WTC11 (cell line): ENCODE data around the gene TRAPPC3L.

Experiments
- ELF4 ChIP-seq: sonication (generic); formaldehyde crosslinking; IDR thresholded peaks from 2 replicates; pipeline ENCODE4 v1.8.1; 2022; ENCODE audit warnings: low read depth, mild to moderate bottlenecking, moderate library complexity, missing genetic modification reagents
- MYBL2 ChIP-seq: sonication (generic); formaldehyde crosslinking; IDR thresholded peaks from 2 replicates; pipeline ENCODE4 v1.8.1; 2023; ENCODE audit warnings: mild to moderate bottlenecking, moderate library complexity, missing genetic modification reagents
- NR2C2 ChIP-seq: sonication (generic); formaldehyde crosslinking; IDR thresholded peaks from 2 replicates; pipeline ENCODE4 v1.8.0; 2022; ENCODE audit warnings: mild to moderate bottlenecking, missing genetic modification reagents
- NR3C1 ChIP-seq: sonication (generic); formaldehyde crosslinking; conservative IDR thresholded peaks from 2 replicates; pipeline ENCODE4 v1.8.1; 2023; ENCODE audit warnings: low read depth, mild to moderate bottlenecking, missing genetic modification reagents
- TCF7 ChIP-seq: sonication (generic); formaldehyde crosslinking; IDR thresholded peaks from 2 replicates; pipeline ENCODE4 v1.8.0; 2022; ENCODE audit warnings: mild to moderate bottlenecking, low read depth, missing genetic modification reagents, moderate library complexity
- TEAD1 ChIP-seq: sonication (generic); formaldehyde crosslinking; IDR thresholded peaks from 2 replicates; pipeline ENCODE4 v1.8.0; 2022; ENCODE audit warnings: mild to moderate bottlenecking, missing genetic modification reagents
- TEAD4 ChIP-seq: sonication (generic); formaldehyde crosslinking; IDR thresholded peaks from 2 replicates; pipeline ENCODE4 v1.8.0; 2022; ENCODE audit warnings: mild to moderate bottlenecking, missing genetic modification reagents
- TF ChIP-seq, protein P1 (sequence below): fragments of 200-600 bp; IDR thresholded peaks from 2 replicates; pipeline ENCODE4 v1.8.0; 2022; ENCODE audit warnings: antibody characterized with exemption
- TF ChIP-seq, protein P2 (sequence below): sonication (generic); formaldehyde crosslinking; IDR thresholded peaks from 2 replicates; pipeline ENCODE4 v1.8.0; 2022; ENCODE audit warnings: missing genetic modification reagents
- TF ChIP-seq, protein P3 (sequence below): sonication (generic); formaldehyde crosslinking; IDR thresholded peaks from 2 replicates; pipeline ENCODE4 v1.8.0; 2022; ENCODE audit warnings: mild to moderate bottlenecking, missing genetic modification reagents
- TF ChIP-seq, protein P4 (sequence below): sonication (generic); formaldehyde crosslinking; IDR thresholded peaks from 2 replicates; pipeline ENCODE4 v1.8.1; 2022; ENCODE audit warnings: low read depth, missing genetic modification reagents, borderline replicate concordance
- TF ChIP-seq, protein P5 (sequence below): sonication (generic); formaldehyde crosslinking; IDR thresholded peaks from 2 replicates; pipeline ENCODE4 v1.8.1; 2023; ENCODE audit warnings: mild to moderate bottlenecking, missing genetic modification reagents, moderate library complexity

DNA sequence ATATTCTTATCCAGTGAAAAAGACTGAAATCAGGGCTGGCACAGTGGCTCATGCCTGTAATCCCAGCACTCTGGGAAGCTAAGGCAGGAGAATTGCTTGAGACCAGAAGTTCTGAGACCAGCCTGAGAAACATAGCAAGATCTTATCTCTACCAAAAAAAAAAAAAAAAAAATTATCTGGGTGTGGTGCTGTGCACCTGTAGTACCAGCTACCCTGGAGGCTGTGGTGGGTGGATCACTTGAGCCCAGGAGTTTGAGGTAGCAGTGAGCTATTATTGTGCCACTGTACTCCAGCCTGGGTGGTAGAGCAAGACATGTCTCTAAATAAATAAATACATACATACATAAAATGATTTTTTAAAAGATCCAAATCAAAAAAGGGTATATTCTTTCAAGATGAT lies 78.0 kb downstream of the TRAPPC3L start:
- TF ChIP-seq TCF7 (CRISPR knock-in tag), result no peak
- TF ChIP-seq, protein P1, sequence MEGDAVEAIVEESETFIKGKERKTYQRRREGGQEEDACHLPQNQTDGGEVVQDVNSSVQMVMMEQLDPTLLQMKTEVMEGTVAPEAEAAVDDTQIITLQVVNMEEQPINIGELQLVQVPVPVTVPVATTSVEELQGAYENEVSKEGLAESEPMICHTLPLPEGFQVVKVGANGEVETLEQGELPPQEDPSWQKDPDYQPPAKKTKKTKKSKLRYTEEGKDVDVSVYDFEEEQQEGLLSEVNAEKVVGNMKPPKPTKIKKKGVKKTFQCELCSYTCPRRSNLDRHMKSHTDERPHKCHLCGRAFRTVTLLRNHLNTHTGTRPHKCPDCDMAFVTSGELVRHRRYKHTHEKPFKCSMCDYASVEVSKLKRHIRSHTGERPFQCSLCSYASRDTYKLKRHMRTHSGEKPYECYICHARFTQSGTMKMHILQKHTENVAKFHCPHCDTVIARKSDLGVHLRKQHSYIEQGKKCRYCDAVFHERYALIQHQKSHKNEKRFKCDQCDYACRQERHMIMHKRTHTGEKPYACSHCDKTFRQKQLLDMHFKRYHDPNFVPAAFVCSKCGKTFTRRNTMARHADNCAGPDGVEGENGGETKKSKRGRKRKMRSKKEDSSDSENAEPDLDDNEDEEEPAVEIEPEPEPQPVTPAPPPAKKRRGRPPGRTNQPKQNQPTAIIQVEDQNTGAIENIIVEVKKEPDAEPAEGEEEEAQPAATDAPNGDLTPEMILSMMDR, result no peak
- TF ChIP-seq TEAD1 (CRISPR knock-in tag), result no peak
- no peak for TF ChIP-seq TEAD4 (CRISPR knock-in tag)
- TF ChIP-seq, protein P2, sequence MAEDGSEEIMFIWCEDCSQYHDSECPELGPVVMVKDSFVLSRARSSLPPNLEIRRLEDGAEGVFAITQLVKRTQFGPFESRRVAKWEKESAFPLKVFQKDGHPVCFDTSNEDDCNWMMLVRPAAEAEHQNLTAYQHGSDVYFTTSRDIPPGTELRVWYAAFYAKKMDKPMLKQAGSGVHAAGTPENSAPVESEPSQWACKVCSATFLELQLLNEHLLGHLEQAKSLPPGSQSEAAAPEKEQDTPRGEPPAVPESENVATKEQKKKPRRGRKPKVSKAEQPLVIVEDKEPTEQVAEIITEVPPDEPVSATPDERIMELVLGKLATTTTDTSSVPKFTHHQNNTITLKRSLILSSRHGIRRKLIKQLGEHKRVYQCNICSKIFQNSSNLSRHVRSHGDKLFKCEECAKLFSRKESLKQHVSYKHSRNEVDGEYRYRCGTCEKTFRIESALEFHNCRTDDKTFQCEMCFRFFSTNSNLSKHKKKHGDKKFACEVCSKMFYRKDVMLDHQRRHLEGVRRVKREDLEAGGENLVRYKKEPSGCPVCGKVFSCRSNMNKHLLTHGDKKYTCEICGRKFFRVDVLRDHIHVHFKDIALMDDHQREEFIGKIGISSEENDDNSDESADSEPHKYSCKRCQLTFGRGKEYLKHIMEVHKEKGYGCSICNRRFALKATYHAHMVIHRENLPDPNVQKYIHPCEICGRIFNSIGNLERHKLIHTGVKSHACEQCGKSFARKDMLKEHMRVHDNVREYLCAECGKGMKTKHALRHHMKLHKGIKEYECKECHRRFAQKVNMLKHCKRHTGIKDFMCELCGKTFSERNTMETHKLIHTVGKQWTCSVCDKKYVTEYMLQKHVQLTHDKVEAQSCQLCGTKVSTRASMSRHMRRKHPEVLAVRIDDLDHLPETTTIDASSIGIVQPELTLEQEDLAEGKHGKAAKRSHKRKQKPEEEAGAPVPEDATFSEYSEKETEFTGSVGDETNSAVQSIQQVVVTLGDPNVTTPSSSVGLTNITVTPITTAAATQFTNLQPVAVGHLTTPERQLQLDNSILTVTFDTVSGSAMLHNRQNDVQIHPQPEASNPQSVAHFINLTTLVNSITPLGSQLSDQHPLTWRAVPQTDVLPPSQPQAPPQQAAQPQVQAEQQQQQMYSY, result no peak
- no peak for TF ChIP-seq NR2C2 (CRISPR knock-in tag)
- TF ChIP-seq, protein P3, sequence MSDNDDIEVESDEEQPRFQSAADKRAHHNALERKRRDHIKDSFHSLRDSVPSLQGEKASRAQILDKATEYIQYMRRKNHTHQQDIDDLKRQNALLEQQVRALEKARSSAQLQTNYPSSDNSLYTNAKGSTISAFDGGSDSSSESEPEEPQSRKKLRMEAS (CRISPR knock-in tag), result no peak
- TF ChIP-seq ELF4 (CRISPR knock-in tag), result no peak
- no peak for TF ChIP-seq MYBL2 (CRISPR knock-in tag)
- TF ChIP-seq, protein P4, sequence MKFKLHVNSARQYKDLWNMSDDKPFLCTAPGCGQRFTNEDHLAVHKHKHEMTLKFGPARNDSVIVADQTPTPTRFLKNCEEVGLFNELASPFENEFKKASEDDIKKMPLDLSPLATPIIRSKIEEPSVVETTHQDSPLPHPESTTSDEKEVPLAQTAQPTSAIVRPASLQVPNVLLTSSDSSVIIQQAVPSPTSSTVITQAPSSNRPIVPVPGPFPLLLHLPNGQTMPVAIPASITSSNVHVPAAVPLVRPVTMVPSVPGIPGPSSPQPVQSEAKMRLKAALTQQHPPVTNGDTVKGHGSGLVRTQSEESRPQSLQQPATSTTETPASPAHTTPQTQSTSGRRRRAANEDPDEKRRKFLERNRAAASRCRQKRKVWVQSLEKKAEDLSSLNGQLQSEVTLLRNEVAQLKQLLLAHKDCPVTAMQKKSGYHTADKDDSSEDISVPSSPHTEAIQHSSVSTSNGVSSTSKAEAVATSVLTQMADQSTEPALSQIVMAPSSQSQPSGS, result no peak
- TF ChIP-seq NR3C1 (CRISPR knock-in tag), result no peak
- TF ChIP-seq, protein P5, sequence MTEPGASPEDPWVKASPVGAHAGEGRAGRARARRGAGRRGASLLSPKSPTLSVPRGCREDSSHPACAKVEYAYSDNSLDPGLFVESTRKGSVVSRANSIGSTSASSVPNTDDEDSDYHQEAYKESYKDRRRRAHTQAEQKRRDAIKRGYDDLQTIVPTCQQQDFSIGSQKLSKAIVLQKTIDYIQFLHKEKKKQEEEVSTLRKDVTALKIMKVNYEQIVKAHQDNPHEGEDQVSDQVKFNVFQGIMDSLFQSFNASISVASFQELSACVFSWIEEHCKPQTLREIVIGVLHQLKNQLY (CRISPR knock-in tag), result no peak
